GM12878 (cell line): ENCODE data around the gene CD68. TPM values are rescaled to one million over a fixed set of nuclear protein-coding genes. Genes with fewer than 3 reads are reported as not detected.

Experiments used
- ATAC-seq: fragments of 200-7000 bp; cut with Tn5 transposase; 3 replicates; pipeline ENCODE4 v1.9.1; 2020; ENCODE audit warnings: mild to moderate bottlenecking, moderate library complexity
- BruUV-seq: library from RNA; stranded (reverse); fragments of 400-500 nt; replicated peaks from 2 replicates; lab custom pipeline; 2021; lab: Mats Ljungman, UMichigan
- CTCF ChIA-PET: fragments of 300-600 bp; sonication (Branson Sonifier 250); formaldehyde crosslinking; extraction: SDS; loops from one replicate; lab custom pipeline; 2021; ENCODE audit warnings: inconsistent platforms; lab: Yijun Ruan, JAX
- POLR2A ChIA-PET: fragments of 350-600 bp; formaldehyde crosslinking; extraction: SDS; loops from one replicate; lab custom pipeline; 2021; ENCODE audit warnings: inconsistent platforms; lab: Charles Lee
- RAD21 ChIA-PET: fragments of 300-600 bp; sonication (Branson Sonifier 250); formaldehyde crosslinking; loops from one replicate; lab custom pipeline; 2023; ENCODE audit warnings: antibody characterized with exemption; ENCODE audit not compliant: unreplicated experiment; lab: Charles Lee
- SMC1A ChIA-PET: fragments of 300-600 bp; sonication (Branson Sonifier 250); formaldehyde crosslinking; loops from one replicate; lab custom pipeline; 2023; ENCODE audit not compliant: unreplicated experiment, uncharacterized antibody; lab: Charles Lee
- DNase-seq: peaks from one replicate; pipeline ENCODE4 v3.0.0-alpha.2; 2011; ENCODE audit warnings: low read depth, low spot score
- FAIRE-seq: peaks from 3 replicates; lab custom pipeline; 2011; peaks lifted over from hg19 to GRCh38; lab: Jason Lieb, UNC
- H2AFZ ChIP-seq: 2 replicates; pipeline ENCODE4 v1.6.0; 2011; ENCODE audit warnings: low read depth, low read length, control low read depth; ENCODE audit not compliant: control insufficient read depth
- H3K27ac ChIP-seq: 2 replicates; pipeline ENCODE4 v1.5.1; 2011; ENCODE audit warnings: control low read depth; ENCODE audit not compliant: control insufficient read depth, insufficient read depth
- H3K27me3 ChIP-seq, 2 experiments: replicated peaks in 1 of 2; 2 replicates each; pipeline versions ENCODE4 v1.6.0 to v1.6.1; 2011; ENCODE audit warnings: low read length in 1 of 2; ENCODE audit not compliant: control insufficient read depth in 2 of 2, insufficient read depth in 2 of 2
- H3K36me3 ChIP-seq, 2 experiments: 2 replicates each; pipeline ENCODE4 v1.5.1; 2011; ENCODE audit warnings: low read length in 1 of 2; ENCODE audit not compliant: control insufficient read depth in 2 of 2, insufficient read depth in 2 of 2
- H3K4me1 ChIP-seq: 2 replicates; pipeline ENCODE4 v1.6.1; 2011; ENCODE audit warnings: mild to moderate bottlenecking, low read length, moderate library complexity, mixed read lengths; ENCODE audit not compliant: control insufficient read depth, insufficient read depth
- H3K4me2 ChIP-seq: 2 replicates; pipeline ENCODE4 v1.6.0; 2011; ENCODE audit warnings: control low read depth; ENCODE audit not compliant: control insufficient read depth, insufficient read depth
- H3K4me3 ChIP-seq: fragments of 200-600 bp; sonication (generic); 2 replicates; pipeline ENCODE4 v1.5.1; 2016
- H3K79me2 ChIP-seq: 2 replicates; pipeline ENCODE4 v1.6.0; 2011; ENCODE audit warnings: low read length; ENCODE audit not compliant: control insufficient read depth, insufficient read depth
- H3K9ac ChIP-seq: 2 replicates; pipeline ENCODE4 v1.8.0; 2011; ENCODE audit warnings: low read length, control low read depth, mixed read lengths; ENCODE audit not compliant: control insufficient read depth, insufficient read depth
- H3K9me3 ChIP-seq: replicated peaks from 3 replicates; pipeline ENCODE4 v1.5.1; 2011; ENCODE audit warnings: mild to moderate bottlenecking, low read length; ENCODE audit not compliant: control insufficient read depth, insufficient read depth
- H4K20me1 ChIP-seq: 2 replicates; pipeline ENCODE4 v1.6.0; 2011; ENCODE audit not compliant: control insufficient read depth, insufficient read depth
- CEBPZ ChIP-seq: fragments of 150-350 bp; IDR thresholded peaks from 2 replicates; pipeline ENCODE4 v1.6.1; 2016; ENCODE audit warnings: low read depth, low read length
- E4F1 ChIP-seq: fragments of 450-650 bp; IDR thresholded peaks from 2 replicates; pipeline ENCODE4 v1.6.1; 2018; ENCODE audit warnings: borderline replicate concordance, mild to moderate bottlenecking; ENCODE audit not compliant: partially characterized antibody
- KAT2A ChIP-seq: conservative IDR thresholded peaks from 2 replicates; pipeline ENCODE4 v1.6.1; 2011; ENCODE audit warnings: low read depth, low read length; ENCODE audit not compliant: control insufficient read depth
- MLLT1 ChIP-seq: fragments of 450-650 bp; IDR thresholded peaks from 2 replicates; pipeline ENCODE4 v1.6.1; 2016; ENCODE audit warnings: mild to moderate bottlenecking
- MYC ChIP-seq: IDR thresholded peaks from 2 replicates; pipeline ENCODE4 v1.6.1; 2011; ENCODE audit warnings: mild to moderate bottlenecking, low read length, moderate library complexity, inconsistent platforms; ENCODE audit not compliant: insufficient read depth, insufficient replicate concordance, insufficient read length, severe bottlenecking
- PAX5 ChIP-seq: IDR thresholded peaks from 2 replicates; pipeline ENCODE4 v1.6.1; 2011; ENCODE audit warnings: low read depth, low read length, borderline replicate concordance
- RAD21 ChIP-seq: IDR thresholded peaks from 2 replicates; pipeline ENCODE4 v1.6.1; 2011; ENCODE audit warnings: mild to moderate bottlenecking, low read depth, low read length, moderate library complexity; ENCODE audit not compliant: insufficient read depth
- USF1 ChIP-seq: IDR thresholded peaks from 2 replicates; pipeline ENCODE4 v1.6.1; 2011; ENCODE audit warnings: borderline replicate concordance, low read depth, mild to moderate bottlenecking, moderate library complexity, mixed read lengths, low read length; ENCODE audit not compliant: insufficient read depth; ENCODE audit errors: extremely low read length
- WGBS: methylation state at CpG from one replicate; pipeline ENCODE4 v1.1.6; 2016; ENCODE audit warnings: low lambda C conversion rate; ENCODE audit not compliant: insufficient replicate concordance, insufficient coverage; ENCODE audit errors: missing lambda C conversion rate; 5-methylcytosine and 5-hydroxymethylcytosine counted together
- in situ Hi-C: fragments of 300-500 bp; cut with MboI; formaldehyde crosslinking; loops from 9 replicates; pipeline ENCODE4 v1.14.3; 2018; ENCODE audit warnings: mixed read lengths
- intact Hi-C: fragments of 100-400 bp; cut with micrococcal nuclease; formaldehyde crosslinking; loops from one replicate; pipeline ENCODE4 v1.14.2; 2022; ENCODE audit not compliant: unreplicated experiment
- polyA plus RNA-seq, 11 experiments: library from polyadenylated mRNA; depleted of rRNA in 4 of 11; unstranded in 6 of 11; stranded (reverse) in 5 of 11; fragments of >200 nt; fragmentation: Nextera tagmentation in 4 of 11; fragmentation: Illumina TruSeq in 1 of 11; extraction: Ambion mirVana in 4 of 11; extraction: Trizol in 1 of 11; gene quantifications; 1 replicate in 1 of 11; 2 replicates in 10 of 11; pipeline versions ENCODE4 v1.2.1 to v1.2.3, GENCODE V29; 2011 to 2016; ENCODE audit warnings: inconsistent platforms in 2 of 11, missing spikeins in 2 of 11, low read depth in 1 of 11
- total RNA-seq, 4 experiments: library from RNA; depleted of rRNA in 3 of 4; stranded (reverse); fragments of >200 nt in 3 of 4; fragmentation: Illumina TruSeq in 1 of 4; extraction: Trizol in 1 of 4; gene quantifications; 2 replicates each; pipeline versions ENCODE4 v1.2.1 to v1.2.3, GENCODE V29; 2013 to 2021

CD68 gene
- total and polyA plus RNA-seq, 10 of the 15 experiments (the other 5 are each of a cell fraction or from before 2014, with no cell fraction given) = 2.6 to 6.9 (median 3.8) TPM

- H3K36me3 ChIP-seq = peaks cover 19 to 20% of the 10 kb centered on the region in 2 experiments
- BruUV-seq = no TSS peak
- WGBS = 78% methylated on average over 21 of the region's 24 CpGs
- FAIRE-seq = no peak
- ChIA-PET CTCF (interaction anchor here (0.9 to 2.6 kb wide), 11 partner anchors 9 to 234 kb away, joined by 3 to 14 read pairs (median 6); partner anchors contain the start of genes SENP3, TMEM95, TP53 and WRAP53), SMC1A (interaction anchor here (1.0 to 1.6 kb wide), 4 partner anchors 10 to 98 kb away, joined by 3 to 8 read pairs (median 3); partner anchors contain the start of genes CD68, SAT2, TP53 and WRAP53), RAD21 (interaction anchor here (0.6 to 1.4 kb wide), 7 partner anchors 15 to 400 kb away, joined by 3 to 5 read pairs (median 3); partner anchors contain the start of genes SAT2 and WRAP53), POLR2A (interaction anchor here (0.7 kb wide), 1 partner anchor 25 kb away, joined by 3 read pairs; no protein-coding TSS in a partner anchor)
- no peak for DNase-seq
- no peaks in the 10 kb centered on the region; the same call in 1 of the 2 replicates for H4K20me1 ChIP-seq
- no peak within 1 kb of the TSS for H3K4me2 ChIP-seq
- no peak within 1 kb of the TSS for H3K4me3 ChIP-seq
- no peaks in the 10 kb centered on the region for H3K27me3 ChIP-seq
- H3K9me3 ChIP-seq = no peaks in the 10 kb centered on the region
- in situ Hi-C loops (no loop called here), intact Hi-C loops (no loop called here)
- peaks cover 4% of the 10 kb centered on the region for H3K79me2 ChIP-seq
- H3K27ac ChIP-seq = no peak within 1 kb of the TSS
- no peak within 1 kb of the TSS for H2AFZ ChIP-seq
- peaks cover 3% of the 10 kb centered on the region; the same call in 1 of the 2 replicates for H3K4me1 ChIP-seq
- no peak within 1 kb of the TSS for H3K9ac ChIP-seq
- no peak for ATAC-seq
- TF ChIP-seq KAT2A (no peak), RAD21 (no peak), MLLT1 (no peak), E4F1 (no peak), CEBPZ (no peak), MYC (no peak), PAX5 (no peak), USF1 (no peak)
These were observed 10.7 kb downstream of the CD68 start, which contains the start of gene SOX15 for GRCh38 chr17:7589891-7590691. Gene SOX15, minus strand, starts transcription at chr17:7590094. Its CDS starts 418 bp downstream, at chr17:7589676.
